Kidney (tissue), 14 donors: ENCODE data around the gene TBP. TPM values are rescaled to one million over a fixed set of nuclear protein-coding genes. Genes with fewer than 3 reads are reported as not detected.

Experiments
- DNase-seq, 5 donors: peaks; one replicate each; pipeline ENCODE4 v3.0.0-alpha.2; 2013 to 2020
- FAIRE-seq: peaks from 2 replicates; lab custom pipeline; 2012; peaks lifted over from hg19 to GRCh38; lab: Jason Lieb, UNC
- H3K27ac ChIP-seq, 2 donors: one replicate each; pipeline ENCODE4 v1.7.0; 2013; ENCODE audit warnings: low read depth in 2 of 2, low read length in 2 of 2, inconsistent platforms in 1 of 2
- H3K27me3 ChIP-seq: one replicate; pipeline ENCODE4 v1.7.1; 2013; ENCODE audit warnings: low read length, inconsistent platforms; ENCODE audit not compliant: control insufficient read depth, insufficient read depth
- H3K36me3 ChIP-seq, 3 donors: one replicate each; pipeline versions ENCODE4 v1.7.0 to v1.7.1; 2013; ENCODE audit warnings: low read length in 3 of 3, control low read depth in 1 of 3, inconsistent platforms in 1 of 3; ENCODE audit not compliant: insufficient read depth in 3 of 3, control insufficient read depth in 2 of 3
- H3K4me1 ChIP-seq, 3 donors: one replicate each; pipeline versions ENCODE4 v1.7.0 to v1.7.1; 2013; ENCODE audit warnings: low read length in 3 of 3, inconsistent platforms in 1 of 3, low read depth in 1 of 3; ENCODE audit not compliant: control insufficient read depth in 2 of 3, insufficient read depth in 2 of 3
- H3K4me3 ChIP-seq, 3 donors: one replicate each; pipeline versions ENCODE4 v1.7.0 to v1.8.1; 2013; ENCODE audit warnings: low read length in 3 of 3, control low read depth in 1 of 3, inconsistent platforms in 1 of 3
- H3K9ac ChIP-seq, 3 donors: one replicate each; pipeline versions ENCODE4 v1.7.0 to v1.7.1; 2013; ENCODE audit warnings: low read length in 3 of 3, control low read depth in 1 of 3, inconsistent platforms in 1 of 3
- H3K9me3 ChIP-seq, 3 donors: one replicate each; pipeline versions ENCODE4 v1.7.0 to v1.7.1; 2013; ENCODE audit warnings: low read length in 3 of 3, control low read depth in 1 of 3, inconsistent platforms in 1 of 3; ENCODE audit not compliant: control insufficient read depth in 2 of 3, insufficient read depth in 1 of 3
- CTCF ChIP-seq: IDR thresholded peaks from 3 replicates; pipeline ENCODE4 v1.5.1; 2012; ENCODE audit warnings: mild to moderate bottlenecking, moderate library complexity, borderline replicate concordance; ENCODE audit not compliant: insufficient read depth; ENCODE audit errors: extremely low read depth
- intact Hi-C: fragments of 100-400 bp; cut with DNase I; formaldehyde crosslinking; loops from one replicate; pipeline ENCODE4 v1.11.1; 2022
- polyA plus RNA-seq: library from polyadenylated mRNA; stranded (reverse); fragments of 350-450 nt; fragmentation: Illumina TruSeq; extraction: RNeasy Lipid Tissue Mini Kit (QIAGEN cat#74804); gene quantifications from one replicate; pipeline ENCODE4 v1.2.3, GENCODE V29; 2014; ENCODE audit warnings: low read depth, low replicate concordance; ENCODE audit not compliant: insufficient read depth
- total RNA-seq: library from RNA; stranded (reverse); fragmentation: NEBNext Ultra II Directional; extraction: Animal tissue kit (Norgen Biotek cat#: 25700); gene quantifications from one replicate; pipeline ENCODE4 v1.2.1, GENCODE V29; 2021
- donor health status: control.
- donor health status: control.
- donor health status: control.
- donor health status: control.
- donor health status: control.
- donor health status: DM: yes; HTN: yes; CAD: no.
- donor health status: Normal renal cell carcinoma (clear cell type).

TBP gene
- total and polyA plus RNA-seq, 2 donors from 2014 or later, result 11.1 to 16.7 TPM

GRCh38 chr6:170552765-170553533, 1.2 kb upstream of the TBP start, which contains the start of gene PSMB1:
Gene PSMB1, minus strand, starts transcription at chr6:170553307. Its CDS starts 65 bp downstream, at chr6:170553242.
- FAIRE-seq (no peak), DNase-seq (peak; percentile 95 to 98 (median 97))
- Histone ChIP-seq H3K36me3 (peaks cover 0 to 9% (median 2%) of the 10 kb centered on the region in 3 donors), H3K27ac (peak within 1 kb of the TSS; percentile 95 to 96), H3K27me3 (no peaks in the 10 kb centered on the region), H3K9me3 (no peaks in the 10 kb centered on the region), H3K4me1 (peaks cover 7 to 29% (median 22%) of the 10 kb centered on the region in 3 donors), H3K4me3 (peak within 1 kb of the TSS; percentile 92 to 100 (median 94)), H3K9ac (peak within 1 kb of the TSS; percentile 86 to 96 (median 87))
- no peak for TF ChIP-seq CTCF
- intact Hi-C loops, result no loop called here

GRCh38 chr6:170553534-170554012, 596 bp upstream of the TBP start:
- DNase-seq (peak in 1 of 5 donors; percentile 80), FAIRE-seq (no peak)
- TF ChIP-seq CTCF, result no peak
- H3K36me3 ChIP-seq, result peaks cover 0 to 3% (median 2%) of the 10 kb centered on the region in 3 donors
- H3K9ac ChIP-seq, result peak overlapping the region; percentile 79 to 87 (median 86)
- H3K9me3 ChIP-seq, result no peaks in the 10 kb centered on the region
- intact Hi-C loops, result no loop called here
- H3K27me3 ChIP-seq, result no peaks in the 10 kb centered on the region
- H3K27ac ChIP-seq, result peak overlapping the region; percentile 95 to 96
- H3K4me1 ChIP-seq, result peaks cover 7 to 29% (median 22%) of the 10 kb centered on the region in 3 donors
- H3K4me3 ChIP-seq, result peak overlapping the region; percentile 92 to 100 (median 94)

- intact Hi-C loops, result no loop called here
- no peak for TF ChIP-seq CTCF
- DNase-seq (no peak), FAIRE-seq (no peak)
- peaks cover 0 to 2% (median 0%) of the 10 kb centered on the region in 3 donors for H3K36me3 ChIP-seq
- H3K27me3 ChIP-seq, result no peaks in the 10 kb centered on the region
- no peaks in the 10 kb centered on the region for H3K9me3 ChIP-seq
- H3K27ac ChIP-seq, result peak overlapping the region in 1 of 2 donors; percentile 96
- peak overlapping the region; percentile 83 to 94 (median 87) for H3K9ac ChIP-seq
- peak overlapping the region; percentile 92 to 100 (median 94) for H3K4me3 ChIP-seq
- H3K4me1 ChIP-seq, result peaks cover 7 to 28% (median 18%) of the 10 kb centered on the region in 3 donors
These were observed 598 bp downstream of the TBP start for GRCh38 chr6:170554796-170555137.
